ENCODE data around the gene BTC. TPM values are rescaled to one million over a fixed set of nuclear protein-coding genes. Genes with fewer than 3 reads are reported as not detected.

The BTC gene
- total RNA-seq, 1 experiment from 2014 or later: not detected

DNA sequence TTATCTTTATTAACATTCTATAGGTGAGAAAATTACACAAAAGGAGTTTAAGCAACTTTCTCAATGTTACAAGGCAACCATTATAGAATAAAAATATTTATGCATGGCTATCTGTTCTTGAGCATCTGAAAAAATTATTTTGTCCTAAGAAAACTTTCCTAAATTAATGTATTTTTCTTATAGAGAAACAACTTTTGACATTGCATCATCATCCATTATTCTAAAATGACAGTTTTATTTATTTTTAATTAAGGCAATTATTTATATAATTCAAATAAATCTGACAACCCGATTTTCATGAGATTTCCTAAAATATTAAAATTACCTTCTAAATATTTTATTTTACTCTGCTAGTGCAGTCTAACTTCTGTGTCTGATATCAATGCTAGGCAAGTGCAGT lies 4.8 kb downstream of the BTC start:
- Histone ChIP-seq H2BK12ac (ENCODE audit: insufficient read length, low read depth, low read length) (no peak overlapping the region), H3K4ac (ENCODE audit: low read depth, low read length) (no peak overlapping the region), H3K9me3 (ENCODE audit: control insufficient read depth, low read depth, low read length) (no peaks in the 10 kb centered on the region), H4K91ac (ENCODE audit: insufficient read length, low read depth, low read length) (no peak overlapping the region), H3K27ac (ENCODE audit: insufficient read length, low read depth, low read length) (no peak overlapping the region), H3K4me1 (ENCODE audit: insufficient read depth, low read length) (peaks cover 6% of the 10 kb centered on the region; the same call in 1 of the 2 replicates), H4K8ac (replicated peaks; ENCODE audit: insufficient read length, low read depth, low read length) (no peak overlapping the region), H3K79me2 (ENCODE audit: insufficient read depth, low read length) (no peaks in the 10 kb centered on the region), H2BK5ac (ENCODE audit: insufficient read length, low read length) (no peak overlapping the region), H2AFZ (ENCODE audit: low read length) (no peak overlapping the region), H4K20me1 (ENCODE audit: control insufficient read depth, insufficient read depth, insufficient read length) (no peaks in the 10 kb centered on the region), H3K9ac (ENCODE audit: extremely low read depth, insufficient read length, low read length) (no peak overlapping the region), H3K23me2 (ENCODE audit: insufficient read length, low read depth, low read length, poor library complexity, severe bottlenecking) (peaks cover 7% of the 10 kb centered on the region), H3K18ac (ENCODE audit: insufficient read length, low read depth, low read length) (no peak overlapping the region), H2BK120ac (ENCODE audit: low read depth, low read length, poor library complexity, severe bottlenecking) (no peak overlapping the region), H4K5ac (ENCODE audit: insufficient read length, low read depth, low read length) (no peak overlapping the region), H3K79me1 (ENCODE audit: insufficient read depth, low read depth, low read length, poor library complexity, severe bottlenecking) (no peaks in the 10 kb centered on the region), H3K56ac (ENCODE audit: insufficient read length, low read depth, low read length) (no peak overlapping the region), H3T11ph (ENCODE audit: low read length) (no peak overlapping the region), H2BK20ac (ENCODE audit: low read depth, low read length, poor library complexity, severe bottlenecking) (no peak overlapping the region), H3K14ac (ENCODE audit: insufficient read depth, low read length) (no peak overlapping the region), H3K27me3 (ENCODE audit: insufficient read depth, low read length) (no peaks in the 10 kb centered on the region; the same call in 1 of the 2 replicates), H3K4me2 (ENCODE audit: insufficient read depth, insufficient read length, low read length) (no peak overlapping the region), H3K23ac (ENCODE audit: insufficient read length, low read depth, low read length) (no peak overlapping the region), H2BK15ac (ENCODE audit: low read depth, low read length) (no peak overlapping the region), H2AK5ac (ENCODE audit: insufficient read length, low read length) (no peak overlapping the region)
- Mint-ChIP-seq H3K27ac (no peak overlapping the region), H3K9me3 (no peaks in the 10 kb centered on the region), H3K4me3 (no peak overlapping the region), H3K27me3 (ENCODE audit: low read depth) (peaks cover 29% of the 10 kb centered on the region), H3K36me3 (ENCODE audit: insufficient read depth in 1 of 3, low read depth in 3 of 3) (no peaks in the 10 kb centered on the region), H3K4me1 (peaks cover 13 to 14% of the 10 kb centered on the region in 2 experiments)
- TF ChIP-seq, protein P1, sequence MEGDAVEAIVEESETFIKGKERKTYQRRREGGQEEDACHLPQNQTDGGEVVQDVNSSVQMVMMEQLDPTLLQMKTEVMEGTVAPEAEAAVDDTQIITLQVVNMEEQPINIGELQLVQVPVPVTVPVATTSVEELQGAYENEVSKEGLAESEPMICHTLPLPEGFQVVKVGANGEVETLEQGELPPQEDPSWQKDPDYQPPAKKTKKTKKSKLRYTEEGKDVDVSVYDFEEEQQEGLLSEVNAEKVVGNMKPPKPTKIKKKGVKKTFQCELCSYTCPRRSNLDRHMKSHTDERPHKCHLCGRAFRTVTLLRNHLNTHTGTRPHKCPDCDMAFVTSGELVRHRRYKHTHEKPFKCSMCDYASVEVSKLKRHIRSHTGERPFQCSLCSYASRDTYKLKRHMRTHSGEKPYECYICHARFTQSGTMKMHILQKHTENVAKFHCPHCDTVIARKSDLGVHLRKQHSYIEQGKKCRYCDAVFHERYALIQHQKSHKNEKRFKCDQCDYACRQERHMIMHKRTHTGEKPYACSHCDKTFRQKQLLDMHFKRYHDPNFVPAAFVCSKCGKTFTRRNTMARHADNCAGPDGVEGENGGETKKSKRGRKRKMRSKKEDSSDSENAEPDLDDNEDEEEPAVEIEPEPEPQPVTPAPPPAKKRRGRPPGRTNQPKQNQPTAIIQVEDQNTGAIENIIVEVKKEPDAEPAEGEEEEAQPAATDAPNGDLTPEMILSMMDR (conservative IDR thresholded peaks at IDR 0.05): no peak
- no CpG with 5 or more reads among the region's 1 CpG for WGBS (ENCODE audit: extremely low coverage, insufficient read length, low lambda C conversion rate)
- DNase-seq: no peak
